ENCODE measurements around the gene PHYH. TPM values are rescaled to one million over a fixed set of nuclear protein-coding genes. Genes with fewer than 3 reads are reported as not detected.

The PHYH gene
- total RNA-seq: 10 to 100 TPM; 10.9 to 14.6 TPM
- total RNA-seq: 9.9 to 19.1 reads per million in 2 donors

DNA sequence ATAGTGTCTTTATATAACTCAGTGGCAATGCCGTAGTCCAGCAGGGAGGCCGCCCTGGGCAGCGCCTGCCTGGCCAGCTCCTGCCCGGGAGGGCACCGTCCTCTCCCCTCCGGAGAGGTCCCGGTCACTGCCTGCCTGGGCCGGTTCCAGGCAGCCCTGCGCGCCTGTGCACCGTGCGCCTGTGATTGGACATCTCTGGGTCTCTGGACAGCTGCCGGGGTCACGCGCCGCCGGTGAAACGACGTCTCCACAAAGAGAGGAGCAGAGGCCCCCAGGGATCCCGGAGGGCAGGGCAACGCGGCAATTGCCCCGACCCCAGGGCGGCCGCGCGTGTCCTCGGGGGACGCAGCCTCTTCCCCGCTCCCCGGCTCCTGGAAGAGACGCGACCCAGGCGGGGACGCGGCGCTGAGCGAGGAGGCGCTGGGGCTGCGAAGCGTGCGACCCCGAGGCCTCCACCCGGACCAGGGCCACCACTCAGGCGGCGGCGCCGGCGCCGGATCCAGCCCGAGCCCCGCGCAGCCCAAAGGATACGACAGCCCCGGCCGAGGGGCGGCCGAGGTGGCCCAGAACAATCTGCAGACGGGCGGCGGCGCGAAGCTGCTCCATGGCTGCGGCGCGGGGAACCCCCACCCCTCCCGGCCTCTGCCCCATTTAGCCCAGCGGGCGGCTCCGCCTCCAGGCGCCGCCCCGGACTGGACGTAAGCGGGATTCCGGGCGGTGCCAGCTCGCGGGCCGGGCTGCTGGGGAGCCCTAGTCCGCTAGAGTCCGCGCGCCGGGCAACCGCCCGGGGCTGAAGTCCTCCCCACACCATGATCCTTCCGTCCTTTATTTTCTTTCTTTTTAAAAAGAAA is at the start of gene PHYH:
PHYH (minus strand) TSS at position 628 of the 851 bp plus-strand sequence; CDS start at position 606, 22 bp downstream.
- peak; percentile 74 for ATAC-seq
- peak within 1 kb of the TSS; percentile 98 for H3K27ac Mint-ChIP-seq
- peak; percentile 78 to 86 (median 81) for DNase-seq
- peaks cover 19% of the 10 kb centered on the region for H3K4me1 Mint-ChIP-seq
- no peaks in the 10 kb centered on the region for H3K9me3 ChIP-seq (ENCODE audit: control insufficient read depth, low read length, poor library complexity, severe bottlenecking)
- no peaks in the 10 kb centered on the region for H3K27me3 Mint-ChIP-seq
- peak within 1 kb of the TSS; percentile 86 for H3K4me3 Mint-ChIP-seq
- no peaks in the 10 kb centered on the region for H3K36me3 Mint-ChIP-seq (ENCODE audit: low read depth)

DNA sequence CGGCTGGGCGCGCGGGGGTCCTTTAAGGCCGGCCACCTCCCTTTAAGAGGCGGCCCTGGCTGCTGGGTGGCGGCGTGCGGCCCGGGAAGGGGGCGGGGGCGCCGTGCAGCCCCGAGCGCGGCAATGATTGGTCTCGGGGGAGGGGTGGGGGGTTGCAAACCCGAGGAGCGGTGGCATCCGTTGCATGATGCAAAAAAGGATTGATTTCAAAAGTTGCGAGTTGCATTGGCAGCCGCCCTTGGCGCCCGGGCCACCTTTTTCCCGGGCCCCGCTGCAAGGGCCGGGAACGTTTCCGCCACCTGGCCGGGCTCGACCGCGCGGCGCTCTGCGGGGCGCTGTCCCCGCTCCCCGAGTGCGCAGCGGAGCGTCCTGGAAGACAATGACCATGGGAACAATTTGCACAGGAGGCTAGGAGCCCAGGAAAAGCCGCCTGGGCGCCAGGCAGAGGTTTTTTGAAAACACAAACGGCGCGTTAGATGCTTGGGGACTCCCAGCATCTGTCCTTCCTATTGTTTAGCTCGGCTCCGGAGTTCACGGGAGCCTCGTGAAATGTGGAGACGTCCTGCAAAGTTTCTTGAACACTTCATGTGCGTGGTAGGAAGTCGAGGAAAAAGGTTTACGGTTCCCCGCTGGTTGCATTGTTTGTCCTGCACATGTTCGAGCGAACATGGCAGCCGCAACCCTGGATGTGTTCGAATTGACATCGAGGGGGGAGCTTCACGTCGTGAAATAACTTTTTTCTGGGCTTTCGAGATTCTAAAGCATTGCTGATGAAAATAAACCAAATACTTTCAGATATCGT is 48.6 kb upstream of the PHYH start, which contains the start of gene SEPHS1:
SEPHS1 (minus strand) TSS at position 78 of the 802 bp plus-strand sequence. CDS start 3,343 bp downstream, outside the sequence.
- DNase-seq (peak; percentile 62 to 77 (median 75)), ATAC-seq (peak; percentile 77)
- Mint-ChIP-seq H3K27ac (peak within 1 kb of the TSS; percentile 86), H3K4me1 (peaks cover 41% of the 10 kb centered on the region), H3K27me3 (peaks cover 5% of the 10 kb centered on the region), H3K4me3 (peak within 1 kb of the TSS; percentile 92), H3K36me3 (ENCODE audit: low read depth) (no peaks in the 10 kb centered on the region)
- H3K9me3 ChIP-seq (ENCODE audit: control insufficient read depth, low read length, poor library complexity, severe bottlenecking): no peaks in the 10 kb centered on the region

DNA sequence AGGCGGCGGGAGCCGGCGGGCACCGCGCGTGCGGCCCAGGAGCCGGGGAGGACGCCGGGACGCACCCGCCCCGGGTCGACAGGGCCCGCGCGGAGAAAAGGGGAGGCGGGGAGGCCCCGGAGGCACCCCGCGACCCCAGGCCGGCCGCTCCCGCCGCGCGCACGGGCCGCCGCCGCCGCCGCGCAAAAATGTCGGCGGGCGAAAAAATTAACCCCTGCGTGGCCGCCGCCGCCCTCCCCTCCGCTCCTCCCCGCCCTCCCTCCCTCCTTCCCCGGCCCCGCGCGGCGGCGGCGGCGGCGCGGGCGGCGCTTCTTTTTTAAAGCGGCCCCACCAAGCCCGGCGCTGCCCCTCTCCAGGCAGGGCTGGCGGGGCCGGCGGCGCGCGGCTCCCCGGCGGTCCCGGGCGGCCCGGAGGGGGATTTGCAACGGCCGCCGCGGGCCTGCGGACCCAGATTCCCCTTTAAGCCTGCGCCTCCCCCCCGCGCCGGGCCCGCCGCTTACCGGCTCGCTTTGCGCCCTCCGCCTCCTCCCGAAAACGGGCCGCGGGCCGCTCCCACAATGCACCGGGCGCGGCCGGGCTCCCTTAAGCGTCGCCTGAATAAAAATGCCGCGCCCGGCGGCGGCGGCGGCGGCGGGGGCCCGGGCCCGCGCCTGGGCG is 47.8 kb upstream of the PHYH start:
- no peaks in the 10 kb centered on the region for H3K9me3 ChIP-seq (ENCODE audit: control insufficient read depth, low read length, poor library complexity, severe bottlenecking)
- Mint-ChIP-seq H3K4me1 (peaks cover 41% of the 10 kb centered on the region), H3K27ac (no peak overlapping the region), H3K4me3 (peak overlapping the region; percentile 92), H3K36me3 (ENCODE audit: low read depth) (no peaks in the 10 kb centered on the region), H3K27me3 (no peaks in the 10 kb centered on the region)
- ATAC-seq (peak; percentile 74), DNase-seq (peak; percentile 63 to 75 (median 71))

GRCh38 chr10:13347043-13347499 is 47.2 kb upstream of the PHYH start:
- H3K36me3 Mint-ChIP-seq (ENCODE audit: low read depth): no peaks in the 10 kb centered on the region
- peaks cover 38% of the 10 kb centered on the region for H3K4me1 Mint-ChIP-seq
- no peaks in the 10 kb centered on the region for H3K9me3 ChIP-seq (ENCODE audit: control insufficient read depth, low read length, poor library complexity, severe bottlenecking)
- H3K4me3 Mint-ChIP-seq: peak overlapping the region; percentile 85
- H3K27me3 Mint-ChIP-seq: no peaks in the 10 kb centered on the region
- DNase-seq: no peak
- peak; percentile 30 for ATAC-seq
- peak overlapping the region; percentile 86 for H3K27ac Mint-ChIP-seq

DNA sequence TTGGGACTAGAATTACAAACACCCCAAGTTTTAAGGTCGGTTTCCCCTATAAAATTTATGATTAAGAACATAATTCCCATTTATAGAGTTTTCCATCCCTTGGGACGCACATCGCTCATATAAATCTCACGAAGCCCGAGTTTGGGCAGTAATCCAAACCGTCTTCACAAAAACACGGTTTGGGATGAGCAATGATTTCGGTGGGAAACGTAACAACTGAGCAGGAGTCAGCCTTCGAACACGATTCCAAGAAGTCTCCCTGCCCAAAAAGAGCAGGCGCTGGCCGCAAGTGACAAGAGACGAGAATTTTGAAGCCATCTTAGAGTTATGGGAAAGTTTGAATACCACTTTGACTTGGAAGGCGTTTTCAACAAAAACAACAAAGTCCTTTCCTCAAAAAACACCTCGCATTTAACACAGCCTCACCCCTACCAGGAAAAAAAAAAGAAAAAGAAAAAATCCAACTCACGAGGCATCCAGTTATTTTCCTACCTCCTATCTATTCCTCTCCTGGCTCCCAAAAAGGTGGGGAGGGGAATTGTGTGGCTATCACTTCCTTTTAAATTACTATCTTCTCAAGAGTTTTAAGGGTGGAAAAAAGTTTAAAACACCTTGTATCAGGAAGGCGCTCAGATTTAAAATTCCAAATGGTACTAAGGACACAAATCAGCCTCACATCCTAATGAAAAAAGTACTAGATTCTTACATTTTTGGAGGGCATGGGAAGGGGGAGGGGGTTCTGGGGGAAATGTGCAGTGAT is 46.6 kb upstream of the PHYH start:
- no peak for DNase-seq
- Mint-ChIP-seq H3K27me3 (no peaks in the 10 kb centered on the region), H3K4me3 (peak overlapping the region; percentile 85), H3K36me3 (ENCODE audit: low read depth) (no peaks in the 10 kb centered on the region), H3K27ac (peak overlapping the region; percentile 86), H3K4me1 (peaks cover 32% of the 10 kb centered on the region)
- ATAC-seq: no peak
- H3K9me3 ChIP-seq (ENCODE audit: control insufficient read depth, low read length, poor library complexity, severe bottlenecking): no peaks in the 10 kb centered on the region

DNA sequence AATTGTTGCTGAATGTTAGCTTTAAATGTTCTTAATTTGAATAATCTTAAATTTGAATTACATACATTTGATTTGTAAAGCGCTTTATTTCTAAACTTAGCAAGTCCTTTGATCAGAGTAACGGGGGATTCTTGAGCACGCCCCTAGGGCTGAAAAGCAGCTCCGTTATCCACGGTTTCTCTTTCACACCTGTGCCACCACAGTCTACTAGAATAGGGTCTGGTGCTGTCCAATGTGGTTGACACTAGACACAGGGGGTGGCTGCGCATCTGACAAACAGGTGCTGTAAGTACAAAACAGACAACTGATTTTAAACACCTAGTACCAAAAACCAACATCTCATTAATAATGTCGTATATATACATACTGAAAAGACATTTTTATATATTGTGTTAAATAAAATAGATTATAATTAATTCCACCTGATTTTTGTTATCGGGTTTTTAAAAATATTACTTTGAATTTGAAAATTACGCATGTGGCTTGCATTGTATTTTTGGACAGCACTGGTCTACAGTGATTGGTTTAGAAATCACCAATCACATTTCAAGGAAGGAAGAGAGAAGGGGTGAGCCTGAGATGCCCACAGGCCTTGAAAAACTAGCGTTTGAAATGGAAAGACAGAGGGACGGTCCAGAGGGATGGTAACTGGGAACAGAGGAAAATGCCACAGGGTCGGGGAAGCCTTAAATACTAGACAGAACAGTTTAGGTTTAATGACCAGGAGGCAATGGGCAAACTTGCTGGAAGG is 40.9 kb upstream of the PHYH start:
- Mint-ChIP-seq H3K27me3 (no peaks in the 10 kb centered on the region), H3K4me1 (peaks cover 10% of the 10 kb centered on the region), H3K36me3 (ENCODE audit: low read depth) (peaks cover 2% of the 10 kb centered on the region), H3K27ac (no peak overlapping the region), H3K4me3 (no peak overlapping the region)
- no peaks in the 10 kb centered on the region for H3K9me3 ChIP-seq (ENCODE audit: control insufficient read depth, low read length, poor library complexity, severe bottlenecking)
- no peak for DNase-seq
- peak; percentile 77 for ATAC-seq

GRCh38 chr10:13340068-13340467 is 40.2 kb upstream of the PHYH start:
- Mint-ChIP-seq H3K27me3 (no peaks in the 10 kb centered on the region), H3K4me1 (peaks cover 10% of the 10 kb centered on the region), H3K4me3 (peak overlapping the region; percentile 25), H3K27ac (no peak overlapping the region), H3K36me3 (ENCODE audit: low read depth) (peaks cover 2% of the 10 kb centered on the region)
- ATAC-seq: peak; percentile 16
- DNase-seq: no peak
- no peaks in the 10 kb centered on the region for H3K9me3 ChIP-seq (ENCODE audit: control insufficient read depth, low read length, poor library complexity, severe bottlenecking)

GRCh38 chr10:13338390-13339110 is 38.7 kb upstream of the PHYH start:
- no peak for ATAC-seq
- peaks cover 5% of the 10 kb centered on the region for H3K4me1 Mint-ChIP-seq
- DNase-seq: no peak
- H3K4me3 Mint-ChIP-seq: no peak overlapping the region
- no peaks in the 10 kb centered on the region for H3K27me3 Mint-ChIP-seq
- H3K36me3 Mint-ChIP-seq (ENCODE audit: low read depth): peaks cover 2% of the 10 kb centered on the region
- H3K9me3 ChIP-seq (ENCODE audit: control insufficient read depth, low read length, poor library complexity, severe bottlenecking): no peaks in the 10 kb centered on the region
- H3K27ac Mint-ChIP-seq: no peak overlapping the region

DNA sequence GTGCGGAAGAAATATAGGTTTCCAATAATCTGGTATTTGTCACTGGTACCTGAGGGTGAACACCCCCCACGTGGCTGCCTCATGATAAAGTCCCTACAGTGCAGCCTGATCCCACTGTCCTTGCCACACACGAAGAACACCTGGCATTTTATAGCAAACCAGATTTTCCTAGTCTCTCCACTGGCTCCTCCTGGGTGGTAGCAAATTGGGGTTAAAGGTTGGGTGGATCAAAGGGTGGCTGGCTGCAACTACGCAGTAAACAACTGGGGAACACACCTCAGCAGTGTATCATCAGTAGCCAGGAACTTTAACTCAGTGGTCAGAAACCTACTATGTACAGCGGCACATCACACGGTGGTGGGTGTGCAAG is 37.9 kb upstream of the PHYH start:
- ATAC-seq (no peak), DNase-seq (no peak)
- H3K4me1 Mint-ChIP-seq: peaks cover 5% of the 10 kb centered on the region
- no peaks in the 10 kb centered on the region for H3K9me3 ChIP-seq (ENCODE audit: control insufficient read depth, low read length, poor library complexity, severe bottlenecking)
- peaks cover 2% of the 10 kb centered on the region for H3K36me3 Mint-ChIP-seq (ENCODE audit: low read depth)
- no peak overlapping the region for H3K4me3 Mint-ChIP-seq
- no peaks in the 10 kb centered on the region for H3K27me3 Mint-ChIP-seq
- no peak overlapping the region for H3K27ac Mint-ChIP-seq

- Mint-ChIP-seq H3K4me1 (peaks cover 5% of the 10 kb centered on the region), H3K27me3 (no peaks in the 10 kb centered on the region), H3K4me3 (no peak overlapping the region), H3K27ac (no peak overlapping the region), H3K36me3 (ENCODE audit: low read depth) (peaks cover 2% of the 10 kb centered on the region)
- DNase-seq: no peak
- ATAC-seq: no peak
- H3K9me3 ChIP-seq (ENCODE audit: control insufficient read depth, low read length, poor library complexity, severe bottlenecking): no peaks in the 10 kb centered on the region
Observed at GRCh38 chr10:13337128-13337826, 37.4 kb upstream of the PHYH start.

DNA sequence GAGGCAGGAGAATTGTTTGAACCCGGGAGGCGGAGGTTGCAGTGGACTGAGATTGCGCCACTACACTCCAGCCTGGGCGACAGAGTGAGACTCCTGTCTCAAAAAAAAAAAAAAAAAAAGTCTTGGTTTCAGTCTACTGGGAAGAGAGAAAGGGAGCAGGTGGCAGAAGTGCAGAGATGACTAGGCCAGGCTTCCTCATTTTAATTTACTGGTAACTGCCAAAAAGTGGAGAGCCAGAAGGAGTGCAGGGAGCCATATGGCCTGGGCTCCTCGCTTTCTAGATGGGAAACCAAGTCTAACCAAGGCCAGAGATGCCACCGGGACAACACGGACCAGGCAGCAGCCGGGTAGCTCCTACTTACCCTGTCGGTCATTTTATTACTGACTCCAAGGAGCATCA is 36.0 kb upstream of the PHYH start:
- H3K36me3 Mint-ChIP-seq (ENCODE audit: low read depth): peaks cover 5% of the 10 kb centered on the region
- H3K4me3 Mint-ChIP-seq: no peak overlapping the region
- no peaks in the 10 kb centered on the region for H3K9me3 ChIP-seq (ENCODE audit: control insufficient read depth, low read length, poor library complexity, severe bottlenecking)
- no peaks in the 10 kb centered on the region for H3K27me3 Mint-ChIP-seq
- DNase-seq (no peak), ATAC-seq (no peak)
- peaks cover 5% of the 10 kb centered on the region for H3K4me1 Mint-ChIP-seq
- no peak overlapping the region for H3K27ac Mint-ChIP-seq

Data from T-helper 17 cell (primary cell).